ENCODE data around the gene C10orf67. TPM values are rescaled to one million over a fixed set of nuclear protein-coding genes. Genes with fewer than 3 reads are reported as not detected.

C10orf67 gene
- total and polyA plus RNA-seq, 2 experiments from 2014 or later, result 0.16 TPM; not detected in 1

DNA sequence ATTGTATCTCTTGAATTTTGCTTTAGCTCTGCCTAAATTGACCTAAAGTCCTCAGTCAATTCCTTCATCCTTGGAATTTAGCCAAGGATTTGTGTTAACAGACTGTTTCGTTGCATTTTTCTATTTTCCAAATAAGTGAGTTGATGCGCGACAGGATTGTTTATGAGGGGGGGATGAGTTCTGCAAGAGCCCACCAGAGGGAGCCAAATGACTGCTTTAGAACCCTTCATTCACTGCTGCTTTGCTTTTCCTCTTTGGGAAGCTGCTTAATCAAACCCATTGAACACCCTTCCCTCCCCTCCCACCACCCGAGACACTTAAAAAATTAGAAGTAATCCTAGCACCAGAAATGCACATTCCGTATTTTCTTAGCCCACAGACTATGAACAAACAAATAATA is 186.2 kb downstream of the C10orf67 start:
- DNase-seq (ENCODE audit: low spot score) (peak; percentile 88), ATAC-seq (peak; percentile 93)
- Mint-ChIP-seq H3K27me3 (ENCODE audit: insufficient read depth, low read depth, poor library complexity) (peaks cover 5% of the 10 kb centered on the region), H3K9me3 (no peaks in the 10 kb centered on the region), H3K36me3 (ENCODE audit: low read depth) (no peaks in the 10 kb centered on the region), H3K27ac (no peak overlapping the region), H3K4me3 (peak overlapping the region; percentile 46; the same call in 2 of the 3 replicates), H3K4me1 (peaks cover 9% of the 10 kb centered on the region)
- Histone ChIP-seq H3K27ac (ENCODE audit: low read depth) (no peak overlapping the region), H3K4me1 (ENCODE audit: insufficient read depth) (no peaks in the 10 kb centered on the region), H3K27me3 (ENCODE audit: insufficient read depth) (peaks cover 9% of the 10 kb centered on the region; the same call in 1 of the 2 replicates), H3K4me2 (peak overlapping the region; percentile 71), H3K79me2 (replicated peaks; ENCODE audit: insufficient read depth) (no peaks in the 10 kb centered on the region), H3K36me3 (ENCODE audit: insufficient read depth) (no peaks in the 10 kb centered on the region), H3K9me2 (ENCODE audit: insufficient read depth) (no peaks in the 10 kb centered on the region), H2AFZ (no peak overlapping the region), H3F3A (replicated peaks; ENCODE audit: low read depth) (no peaks in the 10 kb centered on the region), H4K20me1 (replicated peaks; ENCODE audit: insufficient read depth) (no peaks in the 10 kb centered on the region), H3K4me3 (peak overlapping the region; percentile 42)
- TF ChIP-seq, protein P1, sequence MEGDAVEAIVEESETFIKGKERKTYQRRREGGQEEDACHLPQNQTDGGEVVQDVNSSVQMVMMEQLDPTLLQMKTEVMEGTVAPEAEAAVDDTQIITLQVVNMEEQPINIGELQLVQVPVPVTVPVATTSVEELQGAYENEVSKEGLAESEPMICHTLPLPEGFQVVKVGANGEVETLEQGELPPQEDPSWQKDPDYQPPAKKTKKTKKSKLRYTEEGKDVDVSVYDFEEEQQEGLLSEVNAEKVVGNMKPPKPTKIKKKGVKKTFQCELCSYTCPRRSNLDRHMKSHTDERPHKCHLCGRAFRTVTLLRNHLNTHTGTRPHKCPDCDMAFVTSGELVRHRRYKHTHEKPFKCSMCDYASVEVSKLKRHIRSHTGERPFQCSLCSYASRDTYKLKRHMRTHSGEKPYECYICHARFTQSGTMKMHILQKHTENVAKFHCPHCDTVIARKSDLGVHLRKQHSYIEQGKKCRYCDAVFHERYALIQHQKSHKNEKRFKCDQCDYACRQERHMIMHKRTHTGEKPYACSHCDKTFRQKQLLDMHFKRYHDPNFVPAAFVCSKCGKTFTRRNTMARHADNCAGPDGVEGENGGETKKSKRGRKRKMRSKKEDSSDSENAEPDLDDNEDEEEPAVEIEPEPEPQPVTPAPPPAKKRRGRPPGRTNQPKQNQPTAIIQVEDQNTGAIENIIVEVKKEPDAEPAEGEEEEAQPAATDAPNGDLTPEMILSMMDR (conservative IDR thresholded peaks at IDR 0.05; ENCODE audit: low read depth in 2 of 2), result peak; percentile 92 to 93
- no peak for TF ChIP-seq JUNB (IDR thresholded peaks at IDR 0.05; ENCODE audit: unreplicated experiment)

DNA sequence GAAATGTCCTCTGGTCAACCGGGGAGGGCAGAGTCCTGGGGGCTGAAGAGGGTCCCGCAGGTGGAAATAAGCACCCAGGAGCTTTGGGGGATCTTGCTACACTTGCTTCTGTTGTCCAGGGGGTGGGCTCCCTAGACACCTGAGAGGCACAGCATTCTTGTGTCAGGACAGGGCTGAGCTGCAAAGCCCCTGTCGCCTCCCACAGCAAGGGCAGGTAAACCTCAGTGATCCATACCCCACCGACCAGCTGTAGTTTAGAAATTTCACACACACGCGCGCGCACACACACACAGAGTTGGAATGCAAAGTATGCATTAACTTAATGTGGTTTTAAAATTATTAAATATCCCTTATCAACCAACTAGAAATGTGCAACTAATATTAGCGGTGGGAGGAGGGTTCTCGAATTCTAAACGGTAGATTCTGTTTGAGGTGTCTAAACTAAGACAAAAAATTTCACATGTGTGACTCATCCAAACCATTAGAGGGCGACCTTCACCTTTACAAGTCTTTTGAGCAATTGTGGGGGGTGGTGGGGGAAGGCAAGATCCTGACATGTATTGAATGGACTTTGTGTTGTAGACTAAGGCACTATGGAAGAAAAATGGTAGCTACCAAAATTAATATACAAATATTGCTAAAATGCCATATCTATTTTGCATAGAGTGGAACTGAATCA is 186.8 kb downstream of the C10orf67 start:
- H3K27ac Mint-ChIP-seq, result no peak overlapping the region
- H3K9me2 ChIP-seq (ENCODE audit: insufficient read depth), result no peaks in the 10 kb centered on the region
- peaks cover 9% of the 10 kb centered on the region; the same call in 1 of the 2 replicates for H3K27me3 ChIP-seq (ENCODE audit: insufficient read depth)
- H3K27ac ChIP-seq (ENCODE audit: low read depth), result no peak overlapping the region
- peaks cover 5% of the 10 kb centered on the region for H3K27me3 Mint-ChIP-seq (ENCODE audit: insufficient read depth, low read depth, poor library complexity)
- TF ChIP-seq, protein P1 (conservative IDR thresholded peaks at IDR 0.05; ENCODE audit: low read depth in 2 of 2), result peak in 1 of 2 experiments; percentile 78; a peak in 3 of 4 replicates
- no peak for TF ChIP-seq EZH2 (IDR thresholded peaks at IDR 0.05; ENCODE audit: low read depth, unreplicated experiment)
- peak; percentile 51 for TF ChIP-seq CREB1 (CRISPR knock-in tag; IDR thresholded peaks at IDR 0.05; ENCODE audit: low read depth)
- no peak for TF ChIP-seq JUNB (IDR thresholded peaks at IDR 0.05; ENCODE audit: unreplicated experiment)
- TF ChIP-seq, protein P2, sequence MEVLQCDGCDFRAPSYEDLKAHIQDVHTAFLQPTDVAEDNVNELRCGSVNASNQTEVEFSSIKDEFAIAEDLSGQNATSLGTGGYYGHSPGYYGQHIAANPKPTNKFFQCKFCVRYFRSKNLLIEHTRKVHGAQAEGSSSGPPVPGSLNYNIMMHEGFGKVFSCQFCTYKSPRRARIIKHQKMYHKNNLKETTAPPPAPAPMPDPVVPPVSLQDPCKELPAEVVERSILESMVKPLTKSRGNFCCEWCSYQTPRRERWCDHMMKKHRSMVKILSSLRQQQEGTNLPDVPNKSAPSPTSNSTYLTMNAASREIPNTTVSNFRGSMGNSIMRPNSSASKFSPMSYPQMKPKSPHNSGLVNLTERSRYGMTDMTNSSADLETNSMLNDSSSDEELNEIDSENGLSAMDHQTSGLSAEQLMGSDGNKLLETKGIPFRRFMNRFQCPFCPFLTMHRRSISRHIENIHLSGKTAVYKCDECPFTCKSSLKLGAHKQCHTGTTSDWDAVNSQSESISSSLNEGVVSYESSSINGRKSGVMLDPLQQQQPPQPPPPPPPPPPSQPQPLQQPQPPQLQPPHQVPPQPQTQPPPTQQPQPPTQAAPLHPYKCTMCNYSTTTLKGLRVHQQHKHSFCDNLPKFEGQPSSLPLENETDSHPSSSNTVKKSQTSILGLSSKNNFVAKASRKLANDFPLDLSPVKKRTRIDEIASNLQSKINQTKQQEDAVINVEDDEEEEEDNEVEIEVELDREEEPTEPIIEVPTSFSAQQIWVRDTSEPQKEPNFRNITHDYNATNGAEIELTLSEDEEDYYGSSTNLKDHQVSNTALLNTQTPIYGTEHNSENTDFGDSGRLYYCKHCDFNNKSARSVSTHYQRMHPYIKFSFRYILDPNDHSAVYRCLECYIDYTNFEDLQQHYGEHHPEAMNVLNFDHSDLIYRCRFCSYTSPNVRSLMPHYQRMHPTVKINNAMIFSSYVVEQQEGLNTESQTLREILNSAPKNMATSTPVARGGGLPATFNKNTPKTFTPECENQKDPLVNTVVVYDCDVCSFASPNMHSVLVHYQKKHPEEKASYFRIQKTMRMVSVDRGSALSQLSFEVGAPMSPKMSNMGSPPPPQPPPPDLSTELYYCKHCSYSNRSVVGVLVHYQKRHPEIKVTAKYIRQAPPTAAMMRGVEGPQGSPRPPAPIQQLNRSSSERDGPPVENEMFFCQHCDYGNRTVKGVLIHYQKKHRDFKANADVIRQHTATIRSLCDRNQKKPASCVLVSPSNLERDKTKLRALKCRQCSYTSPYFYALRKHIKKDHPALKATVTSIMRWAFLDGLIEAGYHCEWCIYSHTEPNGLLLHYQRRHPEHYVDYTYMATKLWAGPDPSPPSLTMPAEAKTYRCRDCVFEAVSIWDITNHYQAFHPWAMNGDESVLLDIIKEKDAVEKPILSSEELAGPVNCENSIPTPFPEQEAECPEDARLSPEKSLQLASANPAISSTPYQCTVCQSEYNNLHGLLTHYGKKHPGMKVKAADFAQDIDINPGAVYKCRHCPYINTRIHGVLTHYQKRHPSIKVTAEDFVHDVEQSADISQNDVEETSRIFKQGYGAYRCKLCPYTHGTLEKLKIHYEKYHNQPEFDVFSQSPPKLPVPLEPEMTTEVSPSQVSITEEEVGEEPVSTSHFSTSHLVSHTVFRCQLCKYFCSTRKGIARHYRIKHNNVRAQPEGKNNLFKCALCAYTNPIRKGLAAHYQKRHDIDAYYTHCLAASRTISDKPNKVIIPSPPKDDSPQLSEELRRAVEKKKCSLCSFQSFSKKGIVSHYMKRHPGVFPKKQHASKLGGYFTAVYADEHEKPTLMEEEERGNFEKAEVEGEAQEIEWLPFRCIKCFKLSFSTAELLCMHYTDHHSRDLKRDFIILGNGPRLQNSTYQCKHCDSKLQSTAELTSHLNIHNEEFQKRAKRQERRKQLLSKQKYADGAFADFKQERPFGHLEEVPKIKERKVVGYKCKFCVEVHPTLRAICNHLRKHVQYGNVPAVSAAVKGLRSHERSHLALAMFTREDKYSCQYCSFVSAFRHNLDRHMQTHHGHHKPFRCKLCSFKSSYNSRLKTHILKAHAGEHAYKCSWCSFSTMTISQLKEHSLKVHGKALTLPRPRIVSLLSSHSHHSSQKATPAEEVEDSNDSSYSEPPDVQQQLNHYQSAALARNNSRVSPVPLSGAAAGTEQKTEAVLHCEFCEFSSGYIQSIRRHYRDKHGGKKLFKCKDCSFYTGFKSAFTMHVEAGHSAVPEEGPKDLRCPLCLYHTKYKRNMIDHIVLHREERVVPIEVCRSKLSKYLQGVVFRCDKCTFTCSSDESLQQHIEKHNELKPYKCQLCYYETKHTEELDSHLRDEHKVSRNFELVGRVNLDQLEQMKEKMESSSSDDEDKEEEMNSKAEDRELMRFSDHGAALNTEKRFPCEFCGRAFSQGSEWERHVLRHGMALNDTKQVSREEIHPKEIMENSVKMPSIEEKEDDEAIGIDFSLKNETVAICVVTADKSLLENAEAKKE (CRISPR knock-in tag; IDR thresholded peaks at IDR 0.05), result no peak
- H3K36me3 ChIP-seq (ENCODE audit: insufficient read depth), result no peaks in the 10 kb centered on the region
- H2AFZ ChIP-seq, result no peak overlapping the region
- H3K79me2 ChIP-seq (replicated peaks; ENCODE audit: insufficient read depth), result no peaks in the 10 kb centered on the region
- H3K36me3 Mint-ChIP-seq (ENCODE audit: low read depth), result no peaks in the 10 kb centered on the region
- H3K4me3 Mint-ChIP-seq, result peak overlapping the region; percentile 46; the same call in 2 of the 3 replicates
- peak overlapping the region; percentile 71 for H3K4me2 ChIP-seq
- no peaks in the 10 kb centered on the region for H3F3A ChIP-seq (replicated peaks; ENCODE audit: low read depth)
- no peaks in the 10 kb centered on the region for H3K9me3 Mint-ChIP-seq
- H3K4me3 ChIP-seq, result peak overlapping the region; percentile 42
- peak; percentile 84 for ATAC-seq
- H4K20me1 ChIP-seq (replicated peaks; ENCODE audit: insufficient read depth), result no peaks in the 10 kb centered on the region
- no peaks in the 10 kb centered on the region for H3K4me1 ChIP-seq (ENCODE audit: insufficient read depth)
- DNase-seq (ENCODE audit: low spot score), result peak; percentile 87
- peaks cover 9% of the 10 kb centered on the region for H3K4me1 Mint-ChIP-seq
